Gastroesophageal sphincter (tissue), 4 donors: ENCODE data around the gene CHRM4. TPM values are rescaled to one million over a fixed set of nuclear protein-coding genes. Genes with fewer than 3 reads are reported as not detected.

ENCODE experiments used
- ATAC-seq: fragments of 150-250 bp; one replicate; pipeline ENCODE4 v1.9.1; 2016; ENCODE audit warnings: mild to moderate bottlenecking, moderate library complexity
- H3K27ac ChIP-seq, 4 donors: fragments of 200-600 bp; sonication (generic) in 3 of 4; 1 replicate in 3 of 4; 2 replicates in 1 of 4; pipeline ENCODE4 v1.5.1; 2016 to 2019
- H3K27me3 ChIP-seq: fragments of 200-600 bp; sonication (generic); one replicate; pipeline ENCODE4 v1.5.1; 2019
- H3K36me3 ChIP-seq, 2 donors: fragments of 200-600 bp; sonication (generic); one replicate each; pipeline ENCODE4 v1.5.1; 2019; ENCODE audit warnings: control low read depth in 1 of 2
- H3K4me1 ChIP-seq, 3 donors: fragments of 200-600 bp; sonication (generic); 1 replicate in 2 of 3; 2 replicates in 1 of 3; pipeline ENCODE4 v1.5.1; 2016 to 2019; ENCODE audit warnings: control low read depth in 2 of 3
- H3K4me3 ChIP-seq, 2 donors: fragments of 200-600 bp; sonication (generic); one replicate each; pipeline ENCODE4 v1.5.1; 2019; ENCODE audit warnings: mild to moderate bottlenecking in 1 of 2, moderate library complexity in 1 of 2
- H3K9me3 ChIP-seq, 3 donors: fragments of 200-600 bp; sonication (generic); one replicate each; pipeline ENCODE4 v1.5.1; 2017 to 2019; ENCODE audit warnings: control low read depth in 2 of 3
- CTCF ChIP-seq, 4 experiments: fragments of 200-600 bp in 2 of 4; fragments of 450-650 bp in 2 of 4; sonication (generic) in 1 of 4; IDR thresholded peaks; one replicate each; pipeline ENCODE4 v1.5.1; 2017 to 2019; ENCODE audit warnings: antibody characterized with exemption in 4 of 4, mild to moderate bottlenecking in 2 of 4, moderate library complexity in 2 of 4
- EP300 ChIP-seq: sonication (generic); formaldehyde crosslinking; IDR thresholded peaks from one replicate; pipeline ENCODE4 v1.6.1; 2017; ENCODE audit warnings: antibody characterized with exemption, mild to moderate bottlenecking
- POLR2A ChIP-seq, 2 donors: fragments of 450-650 bp; IDR thresholded peaks; one replicate each; pipeline ENCODE4 v1.6.1; 2017; ENCODE audit warnings: antibody characterized with exemption in 2 of 2, mild to moderate bottlenecking in 2 of 2, moderate library complexity in 1 of 2
- POLR2AphosphoS5 ChIP-seq: sonication (generic); formaldehyde crosslinking; IDR thresholded peaks from one replicate; pipeline ENCODE4 v1.6.1; 2017; ENCODE audit warnings: antibody characterized with exemption
- WGBS, 2 donors: methylation state at CpG; one replicate each; pipeline ENCODE4 v1.1.5; 2018; ENCODE audit warnings: low coverage in 1 of 2; 5-methylcytosine and 5-hydroxymethylcytosine counted together
- total RNA-seq, 4 donors: library from RNA; depleted of rRNA; stranded (reverse); fragments of >200 nt; gene quantifications; one replicate each; pipeline ENCODE4 v1.1.0, GENCODE V29; 2016

The CHRM4 gene
- total RNA-seq, 4 donors from 2014 or later, result 0.27 to 1.3 (median 0.69) TPM; not detected in 1

GRCh38 chr11:46359953-46360352 is 31.6 kb downstream of the CHRM4 start:
- TF ChIP-seq POLR2AphosphoS5 (no peak), CTCF (IDR thresholded peaks at IDR 0.05) (no peak), POLR2A (IDR thresholded peaks at IDR 0.05) (no peak), EP300 (no peak)
- Histone ChIP-seq H3K4me1 (peaks cover 0 to 44% (median 27%) of the 10 kb centered on the region in 3 donors), H3K9me3 (no peaks in the 10 kb centered on the region), H3K4me3 (no peak overlapping the region), H3K27me3 (no peaks in the 10 kb centered on the region), H3K27ac (no peak overlapping the region), H3K36me3 (peaks cover 0 to 8% of the 10 kb centered on the region in 2 donors)
- no peak for ATAC-seq
- WGBS, 2 donors, result 14 to 24% methylated on average over 1 of the region's 1 CpG

GRCh38 chr11:46357483-46357936 is 34.1 kb downstream of the CHRM4 start:
- no peak for TF ChIP-seq POLR2AphosphoS5
- no peak for TF ChIP-seq CTCF (IDR thresholded peaks at IDR 0.05)
- TF ChIP-seq POLR2A (IDR thresholded peaks at IDR 0.05), result no peak
- no CpG with 5 or more reads among the region's 11 CpGs for WGBS, 2 donors
- Histone ChIP-seq H3K27me3 (no peaks in the 10 kb centered on the region), H3K27ac (no peak overlapping the region), H3K4me1 (peaks cover 0 to 35% (median 18%) of the 10 kb centered on the region in 3 donors), H3K36me3 (peaks cover 0 to 8% of the 10 kb centered on the region in 2 donors), H3K9me3 (no peaks in the 10 kb centered on the region), H3K4me3 (no peak overlapping the region)
- no peak for ATAC-seq

GRCh38 chr11:46356924-46357482 is 34.6 kb downstream of the CHRM4 start:
- H3K9me3 ChIP-seq, result no peaks in the 10 kb centered on the region
- H3K4me3 ChIP-seq, result no peak overlapping the region
- no peak for ATAC-seq
- TF ChIP-seq EP300 (no peak), POLR2AphosphoS5 (no peak), CTCF (IDR thresholded peaks at IDR 0.05) (no peak), POLR2A (IDR thresholded peaks at IDR 0.05) (no peak)
- peaks cover 0 to 35% (median 18%) of the 10 kb centered on the region in 3 donors for H3K4me1 ChIP-seq
- H3K36me3 ChIP-seq, result peaks cover 0 to 8% of the 10 kb centered on the region in 2 donors
- no peaks in the 10 kb centered on the region for H3K27me3 ChIP-seq
- 40 to 89% methylated on average over 1 to 4 of the region's 7 CpGs for WGBS, 2 donors
- H3K27ac ChIP-seq, result no peak overlapping the region

GRCh38 chr11:46353698-46354097 is 37.9 kb downstream of the CHRM4 start:
- 39% methylated on average over 5 of the region's 9 CpGs; no CpG with 5 or more reads in 1 of the 2 donors for WGBS, 2 donors
- no peak for TF ChIP-seq CTCF (IDR thresholded peaks at IDR 0.05)
- TF ChIP-seq EP300, result no peak
- no peak for TF ChIP-seq POLR2A (IDR thresholded peaks at IDR 0.05)
- no peak for TF ChIP-seq POLR2AphosphoS5
- no peak overlapping the region for H3K27ac ChIP-seq
- H3K36me3 ChIP-seq, result peaks cover 0 to 8% of the 10 kb centered on the region in 2 donors
- peaks cover 0 to 52% (median 18%) of the 10 kb centered on the region in 3 donors for H3K4me1 ChIP-seq
- no peak for ATAC-seq
- H3K27me3 ChIP-seq, result no peaks in the 10 kb centered on the region
- no peaks in the 10 kb centered on the region for H3K9me3 ChIP-seq
- H3K4me3 ChIP-seq, result no peak overlapping the region
